Stomach smooth muscle (tissue), 2 donors: Measurements from ENCODE around the gene FRK.
"Not testable (repeated sequence)": the region's sequence is repeated elsewhere in the genome, so short reads cannot be mapped to it uniquely, and the experiment has no call there.

Experiments
- H3K27ac ChIP-seq: one replicate; pipeline ENCODE4 v1.7.0; 2013; ENCODE audit warnings: mild to moderate bottlenecking, low read length, inconsistent platforms
- H3K27me3 ChIP-seq, 2 donors: one replicate each; pipeline ENCODE4 v1.7.0; 2013; ENCODE audit warnings: low read length in 2 of 2; ENCODE audit not compliant: insufficient read depth in 2 of 2, control insufficient read depth in 1 of 2
- H3K36me3 ChIP-seq, 2 donors: one replicate each; pipeline ENCODE4 v1.7.0; 2013; ENCODE audit warnings: low read length in 2 of 2; ENCODE audit not compliant: control insufficient read depth in 2 of 2, insufficient read depth in 2 of 2
- H3K4me1 ChIP-seq: one replicate; pipeline ENCODE4 v1.7.0; 2013; ENCODE audit warnings: low read length; ENCODE audit not compliant: control insufficient read depth, insufficient read depth
- H3K4me3 ChIP-seq, 2 donors: one replicate each; pipeline ENCODE4 v1.7.0; 2013; ENCODE audit warnings: low read length in 2 of 2
- H3K9ac ChIP-seq, 2 donors: one replicate each; pipeline ENCODE4 v1.7.0; 2013; ENCODE audit warnings: low read length in 2 of 2, mild to moderate bottlenecking in 1 of 2
- H3K9me3 ChIP-seq, 2 donors: one replicate each; pipeline ENCODE4 v1.7.0; 2013; ENCODE audit warnings: low read length in 2 of 2; ENCODE audit not compliant: control insufficient read depth in 2 of 2
- donor health status: healthy.
- donor health status: Pancreatic carcinoma.

FRK gene

DNA sequence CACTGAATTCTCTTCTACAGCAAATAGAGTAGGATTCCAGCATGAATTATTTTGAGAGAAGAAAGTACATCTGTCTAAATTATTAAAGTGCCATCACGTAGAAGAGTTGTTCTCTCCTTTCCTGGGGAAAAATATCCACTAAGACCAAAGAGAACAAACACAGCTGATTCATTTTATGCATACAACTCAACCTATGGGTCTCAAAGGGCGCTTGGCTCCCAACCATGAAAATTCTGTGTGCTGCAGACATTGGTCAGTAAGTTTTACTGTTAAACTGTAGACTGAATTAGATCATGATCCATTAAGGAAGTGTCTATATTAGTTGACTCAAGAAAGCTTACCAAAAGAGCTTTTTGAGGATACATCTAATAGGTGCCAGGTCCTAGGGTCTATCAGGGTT lies 83.5 kb downstream of the FRK start:
- Histone ChIP-seq H3K4me3 (no peak overlapping the region), H3K27ac (no peak overlapping the region), H3K4me1 (no peaks in the 10 kb centered on the region), H3K27me3 (no peaks in the 10 kb centered on the region), H3K36me3 (no peaks in the 10 kb centered on the region), H3K9ac (no peak overlapping the region), H3K9me3 (no peaks in the 10 kb centered on the region)

DNA sequence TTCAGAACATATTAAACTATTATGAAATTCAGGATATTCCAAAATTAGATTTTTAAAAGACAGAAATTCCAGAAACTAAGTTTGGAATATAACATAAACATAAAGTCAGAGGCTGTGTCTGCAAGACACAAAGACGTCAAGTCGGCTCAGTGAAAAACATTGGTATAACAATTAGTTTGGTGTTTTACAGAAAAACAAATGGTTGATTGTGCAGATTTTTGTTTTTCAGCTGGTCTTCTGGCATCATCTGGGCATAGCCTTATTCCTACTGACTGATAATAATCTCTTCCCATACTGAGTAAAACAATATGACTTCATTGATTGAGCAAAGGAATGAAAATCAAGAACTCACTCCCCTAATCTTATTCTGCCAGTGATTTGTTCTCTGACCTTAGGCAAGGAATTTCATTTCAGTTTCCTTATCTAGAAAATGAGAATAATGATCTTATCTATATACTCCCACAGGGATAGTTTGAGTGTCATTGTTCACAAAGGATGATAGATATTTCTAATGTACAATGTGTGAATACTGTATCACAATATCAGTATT lies 84.3 kb downstream of the FRK start:
- no peak overlapping the region for H3K9ac ChIP-seq

DNA sequence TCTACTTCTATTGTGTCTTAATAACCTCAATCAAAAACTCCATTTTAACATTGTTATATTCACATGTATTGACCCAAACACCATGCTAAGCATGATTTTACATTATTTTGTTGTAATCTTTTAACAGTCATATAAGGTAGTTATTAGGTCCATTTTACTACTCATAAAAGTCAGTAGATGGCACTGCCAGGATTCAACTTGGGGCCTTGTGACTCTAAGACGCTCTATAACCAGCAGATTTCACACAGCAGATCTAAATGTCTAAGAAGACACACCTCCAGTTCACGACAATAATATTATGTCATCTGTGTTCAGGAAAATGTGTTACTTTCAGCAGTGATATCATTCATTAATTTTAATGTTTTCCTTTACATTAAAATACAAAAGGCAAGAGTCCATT lies 88.0 kb downstream of the FRK start:
- Histone ChIP-seq H3K27me3 (no peaks in the 10 kb centered on the region), H3K9me3 (no peaks in the 10 kb centered on the region), H3K9ac (no peak overlapping the region), H3K4me3 (no peak overlapping the region), H3K4me1 (no peaks in the 10 kb centered on the region), H3K27ac (no peak overlapping the region), H3K36me3 (no peaks in the 10 kb centered on the region)

More for the DNA sequence above, 84.3 kb downstream of the FRK start:
- no peaks in the 10 kb centered on the region for H3K4me1 ChIP-seq
- no peak overlapping the region for H3K4me3 ChIP-seq
- H3K27me3 ChIP-seq: no peaks in the 10 kb centered on the region
- no peaks in the 10 kb centered on the region for H3K36me3 ChIP-seq
- H3K27ac ChIP-seq: no peak overlapping the region
- no peaks in the 10 kb centered on the region for H3K9me3 ChIP-seq

DNA sequence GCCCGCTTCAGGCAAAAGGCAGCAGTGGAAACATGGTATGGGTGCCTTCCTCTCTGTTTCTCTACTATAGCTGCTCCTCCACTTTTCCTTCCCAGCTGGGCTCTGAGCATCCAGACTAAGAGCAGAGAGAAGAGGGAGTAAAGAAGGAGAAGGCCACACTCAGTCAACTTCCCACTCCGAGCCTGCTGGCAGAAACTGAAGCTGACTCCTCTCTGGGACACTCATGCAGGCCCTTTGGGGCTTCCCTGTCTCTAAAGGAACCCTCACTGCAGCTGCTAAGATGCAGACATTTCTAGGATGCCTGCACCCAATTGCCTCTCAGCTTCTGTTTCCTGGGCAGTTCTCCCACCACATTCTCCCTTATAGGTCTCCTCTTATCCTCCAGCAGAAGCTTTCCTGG lies 88.9 kb downstream of the FRK start:
- Histone ChIP-seq H3K36me3 (no peaks in the 10 kb centered on the region), H3K27ac (no peak overlapping the region), H3K27me3 (no peaks in the 10 kb centered on the region), H3K4me1 (no peaks in the 10 kb centered on the region), H3K4me3 (no peak overlapping the region), H3K9me3 (no peaks in the 10 kb centered on the region), H3K9ac (no peak overlapping the region)

DNA sequence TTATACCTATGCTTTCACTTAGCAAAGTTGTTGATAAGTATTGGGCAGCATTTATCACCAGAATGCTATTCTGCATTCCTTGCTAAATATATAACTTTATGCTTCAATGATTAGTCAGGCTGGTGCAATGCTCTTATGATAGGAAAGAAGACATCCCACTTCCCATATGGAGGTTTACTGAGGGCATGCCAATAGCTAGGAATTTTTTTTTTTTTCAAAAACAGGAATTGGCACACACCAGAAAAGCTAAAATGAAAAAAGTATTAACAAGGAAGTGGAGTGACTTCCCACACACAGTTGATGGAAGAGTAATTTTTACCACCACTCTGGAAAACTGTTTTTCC lies 90.8 kb downstream of the FRK start:
- H3K9ac ChIP-seq: no peak overlapping the region
- no peaks in the 10 kb centered on the region for H3K27me3 ChIP-seq
- H3K9me3 ChIP-seq: no peaks in the 10 kb centered on the region
- no peak overlapping the region for H3K27ac ChIP-seq
- H3K4me3 ChIP-seq: no peak overlapping the region
- no peaks in the 10 kb centered on the region for H3K36me3 ChIP-seq
- H3K4me1 ChIP-seq: no peaks in the 10 kb centered on the region

DNA sequence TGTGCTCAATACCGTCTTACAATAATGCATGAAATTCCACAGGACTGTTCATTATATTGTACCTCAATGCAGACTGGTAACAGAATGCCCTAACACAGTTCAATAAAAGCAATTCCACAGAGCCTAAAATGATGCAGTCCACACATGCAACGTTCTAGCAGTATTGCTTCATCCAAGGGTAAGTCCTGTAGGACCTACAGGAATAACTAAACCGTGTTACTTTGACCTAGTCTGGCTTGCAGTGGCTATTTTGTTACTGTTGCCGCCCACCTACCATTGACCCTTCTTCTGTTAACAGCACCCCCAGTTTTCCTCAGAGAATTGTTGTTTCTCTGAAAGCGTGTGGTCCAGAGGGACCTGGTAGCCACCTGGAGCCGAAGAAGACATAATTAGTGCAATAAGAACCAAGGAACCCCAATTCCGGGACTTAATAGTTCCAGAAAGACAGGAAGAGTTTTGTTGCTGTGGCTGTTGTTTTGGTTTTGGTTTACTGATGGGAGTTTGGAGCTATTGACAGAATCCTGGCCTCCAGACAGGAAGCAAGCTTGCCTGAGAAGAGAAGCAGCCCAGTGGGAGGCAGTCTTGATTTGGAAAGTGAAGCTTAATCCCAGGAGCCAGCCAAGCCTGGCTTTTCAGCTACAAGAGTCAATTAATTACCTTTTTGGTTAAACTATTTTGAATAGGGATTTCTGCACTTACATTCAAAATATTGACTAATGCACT lies 91.3 kb downstream of the FRK start:
- H3K9ac ChIP-seq: no peak overlapping the region
- no peaks in the 10 kb centered on the region for H3K27me3 ChIP-seq
- no peak overlapping the region for H3K4me3 ChIP-seq
- H3K9me3 ChIP-seq: no peaks in the 10 kb centered on the region
- H3K4me1 ChIP-seq: no peaks in the 10 kb centered on the region
- H3K27ac ChIP-seq: no peak overlapping the region
- H3K36me3 ChIP-seq: no peaks in the 10 kb centered on the region

DNA sequence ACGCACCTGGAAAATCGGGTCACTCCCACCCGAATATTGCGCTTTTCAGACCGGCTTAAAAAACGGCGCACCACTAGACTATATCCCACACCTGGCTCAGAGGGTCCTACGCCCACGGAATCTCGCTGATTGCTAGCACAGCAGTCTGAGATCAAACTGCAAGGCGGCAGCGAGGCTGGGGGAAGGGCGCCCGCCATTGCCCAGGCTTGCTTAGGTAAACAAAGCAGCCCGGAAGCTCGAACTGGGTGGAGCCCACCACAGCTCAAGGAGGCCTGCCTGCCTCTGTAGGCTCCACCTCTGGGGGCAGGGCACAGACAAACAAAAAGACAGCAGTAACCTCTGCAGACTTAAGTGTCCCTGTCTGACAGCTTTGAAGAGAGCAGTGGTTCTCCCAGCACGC lies 100.4 kb downstream of the FRK start:
- not testable (repeated sequence) for H3K9me3 ChIP-seq, H3K9ac ChIP-seq, H3K4me3 ChIP-seq, H3K4me1 ChIP-seq, H3K27ac ChIP-seq, H3K27me3 ChIP-seq, H3K36me3 ChIP-seq

DNA sequence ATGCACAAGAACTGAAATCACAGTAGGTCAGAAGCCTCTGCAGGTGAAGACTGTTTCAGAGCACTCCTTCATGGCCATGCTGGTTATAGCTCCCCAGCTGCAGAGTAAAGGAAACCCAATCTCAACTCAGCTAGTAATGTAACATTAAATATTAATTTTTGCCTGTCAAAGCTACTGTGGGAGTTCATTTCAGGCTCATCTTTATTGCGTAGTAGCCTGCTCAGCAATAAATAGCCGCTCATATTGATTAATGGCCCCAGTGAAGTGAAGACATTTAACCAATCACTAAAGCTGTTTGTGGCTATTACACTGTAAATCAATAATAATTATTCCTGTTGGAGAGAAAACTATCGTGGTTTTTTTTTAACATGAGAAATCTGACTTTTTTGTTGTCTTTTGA lies 101.7 kb downstream of the FRK start:
- Histone ChIP-seq H3K27ac (no peak overlapping the region), H3K27me3 (no peaks in the 10 kb centered on the region), H3K36me3 (no peaks in the 10 kb centered on the region), H3K9ac (no peak overlapping the region), H3K4me3 (no peak overlapping the region), H3K9me3 (no peaks in the 10 kb centered on the region), H3K4me1 (no peaks in the 10 kb centered on the region)

DNA sequence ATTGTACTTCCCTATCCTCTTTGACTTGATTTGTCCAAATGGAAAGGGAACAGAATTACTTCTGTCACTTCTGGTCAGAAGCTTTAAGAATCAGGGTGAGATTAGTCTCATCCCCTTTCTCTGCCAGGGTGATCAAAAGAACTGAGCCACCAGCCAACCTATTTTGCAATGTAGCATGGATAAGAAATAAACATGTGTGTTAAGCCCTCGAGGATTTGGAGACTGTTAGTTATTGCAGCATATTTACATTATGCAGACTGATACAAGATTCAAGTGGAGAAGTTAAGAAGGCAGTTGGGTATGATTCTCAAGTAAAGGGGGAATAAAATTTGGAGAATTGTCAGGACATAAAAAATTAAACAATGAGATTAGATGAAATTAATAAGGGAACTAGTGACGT lies 106.0 kb downstream of the FRK start:
- no peaks in the 10 kb centered on the region for H3K4me1 ChIP-seq
- no peaks in the 10 kb centered on the region for H3K9me3 ChIP-seq
- no peak overlapping the region for H3K9ac ChIP-seq
- no peak overlapping the region for H3K4me3 ChIP-seq
- no peaks in the 10 kb centered on the region for H3K27me3 ChIP-seq
- no peak overlapping the region for H3K27ac ChIP-seq
- H3K36me3 ChIP-seq: no peaks in the 10 kb centered on the region

DNA sequence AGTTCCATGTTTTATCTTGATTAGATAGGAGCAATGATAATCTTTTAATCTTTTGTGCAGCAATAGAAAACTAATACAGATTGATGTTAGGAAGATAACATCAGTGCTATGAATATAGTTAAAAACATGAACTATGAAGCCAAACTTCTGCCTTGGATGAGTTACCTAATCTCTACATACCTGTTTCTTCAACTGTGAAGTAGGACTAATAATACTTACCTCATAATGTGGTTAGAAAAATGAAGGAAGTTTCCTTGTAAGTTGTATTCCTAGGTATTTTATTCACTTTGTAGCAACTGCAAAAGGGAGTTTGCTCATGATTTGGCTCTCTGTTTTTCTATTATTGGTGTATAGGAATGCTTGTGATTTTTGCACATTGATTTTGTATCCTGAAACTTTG lies 111.9 kb downstream of the FRK start:
- no peak overlapping the region for H3K9ac ChIP-seq
- H3K9me3 ChIP-seq: no peaks in the 10 kb centered on the region
- no peaks in the 10 kb centered on the region for H3K36me3 ChIP-seq
- no peak overlapping the region for H3K4me3 ChIP-seq
- no peaks in the 10 kb centered on the region for H3K4me1 ChIP-seq
- H3K27me3 ChIP-seq: no peaks in the 10 kb centered on the region
- H3K27ac ChIP-seq: no peak overlapping the region

DNA sequence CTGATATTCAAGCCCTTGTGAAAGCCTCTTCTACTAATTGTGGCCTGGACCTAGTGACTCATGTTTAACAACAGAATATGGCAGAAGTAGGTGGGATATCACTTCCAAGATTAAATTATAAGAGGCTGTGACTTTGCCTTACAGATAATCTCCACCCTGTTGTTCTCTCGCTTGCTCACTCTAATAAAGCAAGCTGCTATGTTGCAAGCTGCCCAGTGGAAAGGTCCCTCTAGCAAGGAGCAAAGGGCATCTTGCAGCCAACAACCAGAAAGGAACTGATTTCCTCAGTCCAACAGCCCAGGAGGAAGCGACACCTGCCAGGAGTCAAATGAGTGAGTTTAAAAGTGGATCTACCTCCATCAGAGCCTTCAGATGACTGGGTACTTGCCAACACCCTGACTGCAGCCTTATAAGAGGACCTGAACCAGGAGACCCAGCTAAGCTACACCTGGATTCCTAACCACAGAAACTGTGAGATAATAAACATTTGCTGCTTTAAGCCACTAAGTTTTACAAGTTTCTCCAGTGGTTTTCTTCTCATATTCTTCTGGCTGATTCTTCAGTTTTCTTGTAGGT lies 112.6 kb downstream of the FRK start:
- no peaks in the 10 kb centered on the region for H3K4me1 ChIP-seq
- H3K36me3 ChIP-seq: no peaks in the 10 kb centered on the region
- H3K4me3 ChIP-seq: no peak overlapping the region
- no peak overlapping the region for H3K9ac ChIP-seq
- H3K27me3 ChIP-seq: no peaks in the 10 kb centered on the region
- H3K27ac ChIP-seq: no peak overlapping the region
- H3K9me3 ChIP-seq: no peaks in the 10 kb centered on the region
